Fibroblast of lung (primary cell): ENCODE data around the gene ATP2A2. TPM values are rescaled to one million over a fixed set of nuclear protein-coding genes. Genes with fewer than 3 reads are reported as not detected.

Experiments
- DNase-seq, 2 donors: peaks; one replicate each; pipeline versions ENCODE4 v3.0.0 to v3.0.0-alpha.2; 2010; ENCODE audit warnings: low read depth in 2 of 2
- H2AFZ ChIP-seq: 2 replicates; pipeline ENCODE4 v1.5.1; 2012; ENCODE audit warnings: low read length, control low read depth, inconsistent platforms
- H3K27ac ChIP-seq: 2 replicates; pipeline ENCODE4 v1.5.1; 2011; ENCODE audit warnings: low read length, control low read depth; ENCODE audit not compliant: insufficient read depth
- H3K27me3 ChIP-seq: 2 replicates; pipeline ENCODE4 v1.5.1; 2011; ENCODE audit warnings: mild to moderate bottlenecking, low read length; ENCODE audit not compliant: control insufficient read depth, insufficient read depth
- H3K36me3 ChIP-seq: 2 replicates; pipeline ENCODE4 v1.5.1; 2011; ENCODE audit warnings: low read length; ENCODE audit not compliant: control insufficient read depth, insufficient read depth
- H3K4me1 ChIP-seq: 2 replicates; pipeline ENCODE4 v1.5.1; 2011; ENCODE audit warnings: low read length; ENCODE audit not compliant: control insufficient read depth, insufficient read depth; ENCODE audit errors: extremely low read depth
- H3K4me2 ChIP-seq: 2 replicates; pipeline ENCODE4 v1.5.1; 2011; ENCODE audit warnings: low read length, control low read depth; ENCODE audit not compliant: insufficient read depth; ENCODE audit errors: extremely low read depth
- H3K4me3 ChIP-seq, 4 experiments: fragments of 200-600 bp in 1 of 4; sonication (generic) in 1 of 4; replicated peaks in 1 of 4; 2 replicates each; pipeline ENCODE4 v1.5.1; 2011 to 2016; ENCODE audit warnings: low read length in 4 of 4, low read depth in 3 of 4, mild to moderate bottlenecking in 3 of 4, control low read depth in 2 of 4, inconsistent platforms in 1 of 4, mixed read lengths in 1 of 4; ENCODE audit not compliant: insufficient read depth in 1 of 4; ENCODE audit errors: control extremely low read depth in 1 of 4
- H3K79me2 ChIP-seq: 2 replicates; pipeline ENCODE4 v1.5.1; 2012; ENCODE audit warnings: mild to moderate bottlenecking, low read length, inconsistent platforms; ENCODE audit not compliant: control insufficient read depth, insufficient read depth
- H3K9ac ChIP-seq: 2 replicates; pipeline ENCODE4 v1.5.1; 2011; ENCODE audit warnings: mild to moderate bottlenecking, low read length, control low read depth; ENCODE audit not compliant: insufficient read depth
- H3K9me3 ChIP-seq: 2 replicates; pipeline ENCODE4 v1.5.1; 2012; ENCODE audit warnings: low read depth, low read length; ENCODE audit not compliant: control insufficient read depth, insufficient read depth
- H4K20me1 ChIP-seq: 2 replicates; pipeline ENCODE4 v1.5.1; 2011; ENCODE audit warnings: low read length; ENCODE audit not compliant: control insufficient read depth, insufficient read depth; ENCODE audit errors: extremely low read depth
- EZH2 ChIP-seq: IDR thresholded peaks from 2 replicates; pipeline ENCODE4 v1.5.1; 2012; ENCODE audit warnings: low read length, control low read depth, mild to moderate bottlenecking; ENCODE audit errors: missing control alignments
- polyA plus RNA-seq, 2 donors: library from polyadenylated mRNA; depleted of rRNA in 1 of 2; stranded (reverse) in 1 of 2; unstranded in 1 of 2; fragments of >200 nt; gene quantifications; 2 replicates each; pipeline ENCODE4 v1.2.1, GENCODE V29; 2011 to 2012; ENCODE audit warnings: missing spikeins in 1 of 2
- total RNA-seq: library from RNA; depleted of rRNA; stranded (reverse); fragments of >200 nt; gene quantifications from 2 replicates; pipeline ENCODE4 v1.2.1, GENCODE V29; 2014
- TF ChIP-seq, protein P1 (sequence below), 2 donors: IDR thresholded peaks in 1 of 2; conservative IDR thresholded peaks in 1 of 2; 1 replicate in 1 of 2; 2 replicates in 1 of 2; pipeline ENCODE4 v1.5.1; 2011 to 2012; ENCODE audit warnings: low read length in 2 of 2, control low read depth in 1 of 2, inconsistent platforms in 1 of 2, low read depth in 1 of 2, mild to moderate bottlenecking in 1 of 2

The ATP2A2 gene
- total and polyA plus RNA-seq, 2 donors (not counting 1 experiment from before 2014, with no cell fraction given): 151 to 216 TPM

DNA sequence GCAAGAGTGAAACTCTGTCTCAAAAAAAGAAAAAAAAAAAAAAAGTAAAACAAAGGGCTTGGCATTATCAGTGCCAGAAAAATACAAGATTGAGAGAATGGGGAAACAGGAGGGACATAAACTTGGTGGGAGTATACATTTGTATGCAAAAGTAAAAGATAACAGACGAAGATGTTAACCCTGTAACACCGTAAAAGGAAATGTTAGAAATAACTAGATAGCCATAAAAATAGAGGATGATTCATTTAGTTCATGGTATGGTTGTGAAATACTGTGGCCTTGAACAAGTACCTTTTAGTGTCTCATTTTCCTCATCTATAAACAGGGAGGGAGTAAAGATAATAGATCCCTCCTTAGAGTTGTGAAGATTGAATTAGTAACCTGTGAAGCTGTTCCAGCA is 33.3 kb downstream of the ATP2A2 start:
- Histone ChIP-seq H3K36me3 (peaks cover 7% of the 10 kb centered on the region), H3K27ac (no peak overlapping the region), H3K27me3 (no peaks in the 10 kb centered on the region), H2AFZ (no peak overlapping the region), H3K9ac (no peak overlapping the region), H3K79me2 (peaks cover 81% of the 10 kb centered on the region), H3K4me3 (no peak overlapping the region), H4K20me1 (no peaks in the 10 kb centered on the region), H3K9me3 (no peaks in the 10 kb centered on the region), H3K4me1 (peaks cover 15% of the 10 kb centered on the region), H3K4me2 (no peak overlapping the region)
- TF ChIP-seq, protein P1, sequence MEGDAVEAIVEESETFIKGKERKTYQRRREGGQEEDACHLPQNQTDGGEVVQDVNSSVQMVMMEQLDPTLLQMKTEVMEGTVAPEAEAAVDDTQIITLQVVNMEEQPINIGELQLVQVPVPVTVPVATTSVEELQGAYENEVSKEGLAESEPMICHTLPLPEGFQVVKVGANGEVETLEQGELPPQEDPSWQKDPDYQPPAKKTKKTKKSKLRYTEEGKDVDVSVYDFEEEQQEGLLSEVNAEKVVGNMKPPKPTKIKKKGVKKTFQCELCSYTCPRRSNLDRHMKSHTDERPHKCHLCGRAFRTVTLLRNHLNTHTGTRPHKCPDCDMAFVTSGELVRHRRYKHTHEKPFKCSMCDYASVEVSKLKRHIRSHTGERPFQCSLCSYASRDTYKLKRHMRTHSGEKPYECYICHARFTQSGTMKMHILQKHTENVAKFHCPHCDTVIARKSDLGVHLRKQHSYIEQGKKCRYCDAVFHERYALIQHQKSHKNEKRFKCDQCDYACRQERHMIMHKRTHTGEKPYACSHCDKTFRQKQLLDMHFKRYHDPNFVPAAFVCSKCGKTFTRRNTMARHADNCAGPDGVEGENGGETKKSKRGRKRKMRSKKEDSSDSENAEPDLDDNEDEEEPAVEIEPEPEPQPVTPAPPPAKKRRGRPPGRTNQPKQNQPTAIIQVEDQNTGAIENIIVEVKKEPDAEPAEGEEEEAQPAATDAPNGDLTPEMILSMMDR (conservative IDR thresholded peaks at IDR 0.05 in 1 of 2, IDR thresholded peaks at IDR 0.05 in 1 of 2; ENCODE audit: low read depth in 1 of 2, low read length in 2 of 2): no peak
- no peak for TF ChIP-seq EZH2
- peak; percentile 83 to 84 for DNase-seq

DNA sequence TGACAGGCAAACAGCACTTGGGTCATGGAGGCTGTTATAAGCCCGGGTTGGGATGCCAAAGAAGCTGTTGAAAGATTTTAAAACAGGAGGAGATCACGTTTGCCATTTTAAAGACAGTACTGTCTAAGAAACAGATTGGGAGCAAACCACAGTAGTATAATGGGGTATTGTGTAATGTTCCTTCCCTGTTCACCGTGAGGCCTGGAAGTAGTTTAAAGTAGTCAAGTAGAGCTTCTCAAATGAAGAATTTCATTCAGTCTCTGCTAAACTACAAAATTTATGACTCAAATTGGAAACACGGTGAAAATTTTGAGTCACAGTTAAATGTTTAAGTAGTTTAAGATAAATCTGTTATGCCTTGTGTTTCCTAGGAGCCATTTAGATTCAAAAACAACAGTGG is 35.8 kb downstream of the ATP2A2 start:
- no peaks in the 10 kb centered on the region for H3K27me3 ChIP-seq
- TF ChIP-seq, protein P1 (conservative IDR thresholded peaks at IDR 0.05 in 1 of 2, IDR thresholded peaks at IDR 0.05 in 1 of 2; ENCODE audit: low read depth in 1 of 2, low read length in 2 of 2): no peak
- no peak for TF ChIP-seq EZH2
- H3K4me1 ChIP-seq: peaks cover 15% of the 10 kb centered on the region
- H3K27ac ChIP-seq: peak overlapping the region; percentile 53
- DNase-seq: peak; percentile 76 to 89
- peaks cover 83% of the 10 kb centered on the region for H3K79me2 ChIP-seq
- peak overlapping the region; percentile 28 for H3K4me2 ChIP-seq
- H3K9ac ChIP-seq: no peak overlapping the region
- no peaks in the 10 kb centered on the region for H4K20me1 ChIP-seq
- no peak overlapping the region for H3K4me3 ChIP-seq
- H3K36me3 ChIP-seq: peaks cover 8% of the 10 kb centered on the region
- H2AFZ ChIP-seq: no peak overlapping the region
- H3K9me3 ChIP-seq: no peaks in the 10 kb centered on the region

DNA sequence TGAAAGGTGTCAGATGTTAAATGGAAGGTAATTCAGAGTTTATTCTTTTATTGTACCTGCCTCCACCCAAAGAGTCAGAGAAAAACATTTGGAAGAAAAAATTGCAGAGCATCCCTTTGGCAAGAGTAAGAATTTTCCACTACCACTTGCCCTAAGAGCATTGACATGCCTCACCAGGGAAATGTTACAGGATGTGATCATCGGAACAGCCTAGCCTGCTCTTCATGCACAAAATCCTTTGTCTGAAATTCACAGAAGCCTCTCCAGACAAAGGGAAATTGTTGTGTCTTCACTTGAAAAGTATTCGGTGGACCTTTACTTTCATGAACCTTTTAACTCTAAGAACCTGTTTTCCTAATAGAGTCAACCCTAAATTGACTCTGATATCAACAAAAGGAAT is 36.9 kb downstream of the ATP2A2 start:
- DNase-seq: peak in 1 of 2 donors; percentile 88
- TF ChIP-seq, protein P1 (conservative IDR thresholded peaks at IDR 0.05 in 1 of 2, IDR thresholded peaks at IDR 0.05 in 1 of 2; ENCODE audit: low read depth in 1 of 2, low read length in 2 of 2): no peak
- no peak for TF ChIP-seq EZH2
- H3K27me3 ChIP-seq: no peaks in the 10 kb centered on the region
- H3K79me2 ChIP-seq: peaks cover 86% of the 10 kb centered on the region
- peaks cover 15% of the 10 kb centered on the region for H3K4me1 ChIP-seq
- H3K4me3 ChIP-seq: no peak overlapping the region
- H3K36me3 ChIP-seq: peaks cover 8% of the 10 kb centered on the region
- no peaks in the 10 kb centered on the region for H4K20me1 ChIP-seq
- no peaks in the 10 kb centered on the region for H3K9me3 ChIP-seq
- no peak overlapping the region for H3K4me2 ChIP-seq
- no peak overlapping the region for H2AFZ ChIP-seq
- H3K27ac ChIP-seq: peak overlapping the region; percentile 30
- H3K9ac ChIP-seq: no peak overlapping the region
